ENCODE measurements around the gene SNX1. TPM values are rescaled to one million over a fixed set of nuclear protein-coding genes. Genes with fewer than 3 reads are reported as not detected.

The SNX1 gene
- total and polyA plus RNA-seq, 2 donors (not counting 3 experiments of a cell fraction or from before 2014, with no cell fraction given), result 56.0 to 113 TPM

DNA sequence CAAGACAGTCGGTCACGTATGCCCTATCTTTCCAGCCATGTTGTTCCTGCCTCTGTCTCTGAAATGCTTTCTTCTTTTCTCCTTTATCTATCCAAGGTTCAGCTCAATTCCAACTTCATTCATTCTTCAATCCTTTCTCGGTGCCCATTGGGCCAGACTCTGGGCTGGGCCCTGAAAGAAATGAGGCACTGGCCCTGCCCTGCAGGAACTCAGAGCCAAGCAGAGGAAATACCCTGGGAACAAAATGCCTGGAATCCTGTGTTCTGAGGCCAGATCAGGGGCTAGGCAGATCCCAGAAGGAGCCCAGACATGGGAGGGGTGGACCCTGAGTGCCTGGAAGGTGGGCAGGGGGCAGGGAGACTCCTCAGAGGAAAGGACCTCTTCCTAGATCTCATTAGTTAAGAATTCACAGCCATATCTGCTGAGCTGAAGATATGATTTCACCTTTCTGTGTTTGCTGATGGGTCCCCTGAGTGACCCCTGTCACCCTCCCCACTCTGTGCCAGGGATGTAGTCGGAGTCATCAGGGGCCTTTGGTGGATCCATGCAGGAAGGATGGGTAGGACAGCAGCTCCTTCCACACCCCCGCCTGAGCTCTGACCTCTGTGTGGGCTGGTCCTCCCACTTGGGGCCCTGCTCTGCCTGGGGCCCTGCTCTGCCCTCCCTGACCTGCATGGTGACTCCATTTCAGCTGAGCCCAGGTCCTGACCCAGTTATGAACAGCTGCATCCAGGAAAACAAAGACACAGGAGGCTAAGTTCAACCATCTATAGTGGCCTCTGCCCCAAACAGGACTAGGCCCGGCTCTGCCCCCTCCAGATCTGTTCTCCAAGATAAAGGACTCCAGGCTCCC is 44.1 kb upstream of the SNX1 start:
- Histone ChIP-seq H4K20me1 (replicated peaks; ENCODE audit: control insufficient read depth, extremely low read depth, insufficient read depth, low read length) (no peaks in the 10 kb centered on the region), H2AFZ (ENCODE audit: low read depth, low read length) (no peak overlapping the region), H3K9ac (replicated peaks; ENCODE audit: extremely low read depth, insufficient read depth, low read length) (no peak overlapping the region), H3K4me1 (ENCODE audit: control insufficient read depth, extremely low read depth, insufficient read depth, low read length) (peaks cover under 1% of the 10 kb centered on the region), H3K27me3 (ENCODE audit: control insufficient read depth in 2 of 2, insufficient read depth in 2 of 2, low read length in 2 of 2) (peaks cover 3 to 5% of the 10 kb centered on the region in 2 experiments), H3K36me3 (ENCODE audit: control insufficient read depth in 2 of 2, extremely low read depth in 1 of 2, insufficient read depth in 2 of 2, low read length in 2 of 2) (no peaks in the 10 kb centered on the region), H3K4me3 (replicated peaks in 1 of 3; ENCODE audit: insufficient read depth in 1 of 3, low read depth in 1 of 3, low read length in 3 of 3) (no peak overlapping the region), H3K9me3 (replicated peaks; ENCODE audit: control insufficient read depth, insufficient read depth, low read length) (no peaks in the 10 kb centered on the region), H3K27ac (ENCODE audit: insufficient read depth, low read depth, low read length) (no peak overlapping the region), H3K79me2 (ENCODE audit: control insufficient read depth, insufficient read depth, low read length) (no peaks in the 10 kb centered on the region), H3K4me2 (ENCODE audit: insufficient read depth, low read length) (no peak overlapping the region), H3K9me1 (replicated peaks; ENCODE audit: control insufficient read depth, extremely low read depth, insufficient read depth, low read length) (no peaks in the 10 kb centered on the region)
- dilution Hi-C loops (cut with MboI; ENCODE audit: extremely low pct_ligation_motif_present, low sequenced_read_pairs), result no loop called here
- FAIRE-seq (no peak), DNase-seq (ENCODE audit: low read depth, low spot score) (no peak)
- POLR2A ChIA-PET, result no interaction called here
- no TSS peak for BruUV-seq (replicated peaks)
- intact Hi-C loops (cut with micrococcal nuclease), result no loop called here
- CTCF ChIA-PET, result interaction anchor here (1.4 to 1.6 kb wide), 2 partner anchors 16 to 299 kb away, joined by 3 to 6 read pairs; no protein-coding TSS in a partner anchor
- TF ChIP-seq POLR2A (IDR thresholded peaks at IDR 0.05; ENCODE audit: low read depth, low read length) (no peak), MAX (IDR thresholded peaks at IDR 0.05; ENCODE audit: insufficient read depth, insufficient read length) (no peak), EZH2 (IDR thresholded peaks at IDR 0.05; ENCODE audit: borderline replicate concordance, low read depth, low read length, severe bottlenecking) (no peak), MYC (IDR thresholded peaks at IDR 0.05; ENCODE audit: low read depth, low read length) (no peak), FOS (IDR thresholded peaks at IDR 0.05; ENCODE audit: borderline replicate concordance, insufficient read depth, low read length) (no peak), POLR2AphosphoS5 (IDR thresholded peaks at IDR 0.05; ENCODE audit: insufficient read depth, low read depth, low read length) (no peak), GATA2 (IDR thresholded peaks at IDR 0.05; ENCODE audit: insufficient read depth, insufficient read length, low read depth, low read length) (no peak), JUN (IDR thresholded peaks at IDR 0.05; ENCODE audit: borderline replicate concordance, insufficient read depth, insufficient read length, low read depth) (no peak)

Measured in endothelial cell of umbilical vein (primary cell).